H9 (cell line): ENCODE measurements around the gene GPR12. TPM values are rescaled to one million over a fixed set of nuclear protein-coding genes. Genes with fewer than 3 reads are reported as not detected.

Experiments
- DNase-seq: peaks from one replicate; pipeline ENCODE4 v3.0.0-alpha.2; 2017
- H2AFZ ChIP-seq: one replicate; pipeline ENCODE4 v1.6.1; 2013; ENCODE audit warnings: mild to moderate bottlenecking, low read length, control low read depth, moderate library complexity
- H2AK5ac ChIP-seq: 2 replicates; pipeline ENCODE4 v1.6.1; 2013; ENCODE audit warnings: low read length, control low read depth, mixed read lengths; ENCODE audit not compliant: insufficient read length
- H2BK120ac ChIP-seq: one replicate; pipeline ENCODE4 v1.6.1; 2013; ENCODE audit warnings: low read depth, mild to moderate bottlenecking, low read length, control low read depth, inconsistent platforms; ENCODE audit not compliant: poor library complexity, severe bottlenecking
- H2BK12ac ChIP-seq: 2 replicates; pipeline ENCODE4 v1.6.1; 2013; ENCODE audit warnings: low read length, control low read depth, mixed read lengths, low read depth; ENCODE audit not compliant: insufficient read length
- H2BK15ac ChIP-seq: 2 replicates; pipeline ENCODE4 v1.6.1; 2013; ENCODE audit warnings: low read depth, low read length, control low read depth
- H2BK20ac ChIP-seq: one replicate; pipeline ENCODE4 v1.6.1; 2013; ENCODE audit warnings: low read depth, mild to moderate bottlenecking, low read length, control low read depth, inconsistent platforms; ENCODE audit not compliant: poor library complexity, severe bottlenecking
- H2BK5ac ChIP-seq: 2 replicates; pipeline ENCODE4 v1.6.1; 2013; ENCODE audit warnings: low read length, control low read depth, mixed read lengths; ENCODE audit not compliant: insufficient read length
- H3K14ac ChIP-seq: 2 replicates; pipeline ENCODE4 v1.6.1; 2013; ENCODE audit warnings: low read length, control low read depth; ENCODE audit not compliant: insufficient read depth
- H3K18ac ChIP-seq: 2 replicates; pipeline ENCODE4 v1.6.1; 2013; ENCODE audit warnings: low read depth, mild to moderate bottlenecking, mixed read lengths, low read length, control low read depth; ENCODE audit not compliant: insufficient read length
- H3K23ac ChIP-seq: 2 replicates; pipeline ENCODE4 v1.6.1; 2013; ENCODE audit warnings: low read length, control low read depth, mixed read lengths, low read depth; ENCODE audit not compliant: insufficient read length
- H3K23me2 ChIP-seq: 2 replicates; pipeline ENCODE4 v1.6.1; 2013; ENCODE audit warnings: low read depth, mild to moderate bottlenecking, mixed read lengths, low read length, control low read depth; ENCODE audit not compliant: insufficient read length, poor library complexity, severe bottlenecking
- H3K27ac ChIP-seq: 2 replicates; pipeline ENCODE4 v1.5.1; 2013; ENCODE audit warnings: low read length, control low read depth, mixed read lengths, low read depth; ENCODE audit not compliant: insufficient read length
- H3K27me3 ChIP-seq: 2 replicates; pipeline ENCODE4 v1.6.1; 2013; ENCODE audit warnings: low read length, control low read depth, inconsistent platforms; ENCODE audit not compliant: insufficient read depth
- H3K4ac ChIP-seq: 2 replicates; pipeline ENCODE4 v1.6.1; 2013; ENCODE audit warnings: low read depth, mild to moderate bottlenecking, control low read depth, inconsistent platforms, low read length, moderate library complexity
- H3K4me1 ChIP-seq: 2 replicates; pipeline ENCODE4 v1.6.1; 2013; ENCODE audit warnings: low read length, control low read depth, inconsistent platforms; ENCODE audit not compliant: insufficient read depth
- H3K4me2 ChIP-seq: 2 replicates; pipeline ENCODE4 v1.6.1; 2013; ENCODE audit warnings: low read length, control low read depth, mixed read lengths; ENCODE audit not compliant: insufficient read length, insufficient read depth
- H3K56ac ChIP-seq: 2 replicates; pipeline ENCODE4 v1.6.1; 2013; ENCODE audit warnings: low read depth, mild to moderate bottlenecking, mixed read lengths, low read length, control low read depth; ENCODE audit not compliant: insufficient read length
- H3K79me1 ChIP-seq: 2 replicates; pipeline ENCODE4 v1.6.1; 2013; ENCODE audit warnings: low read depth, mild to moderate bottlenecking, moderate library complexity, low read length, control low read depth, inconsistent platforms; ENCODE audit not compliant: insufficient read depth, poor library complexity, severe bottlenecking
- H3K79me2 ChIP-seq: 2 replicates; pipeline ENCODE4 v1.6.1; 2013; ENCODE audit warnings: low read length, control low read depth, inconsistent platforms; ENCODE audit not compliant: insufficient read depth
- H3K9ac ChIP-seq: 2 replicates; pipeline ENCODE4 v1.6.1; 2013; ENCODE audit warnings: low read length, control low read depth, mixed read lengths; ENCODE audit not compliant: insufficient read length; ENCODE audit errors: extremely low read depth
- H3K9me3 ChIP-seq: one replicate; pipeline ENCODE4 v1.6.1; 2013; ENCODE audit warnings: low read depth, low read length, inconsistent platforms; ENCODE audit not compliant: control insufficient read depth
- H3T11ph ChIP-seq: one replicate; pipeline ENCODE4 v1.6.1; 2013; ENCODE audit warnings: mild to moderate bottlenecking, low read length, control low read depth, inconsistent platforms
- H4K20me1 ChIP-seq: one replicate; pipeline ENCODE4 v1.6.1; 2013; ENCODE audit not compliant: control insufficient read depth, insufficient read length, insufficient read depth
- H4K5ac ChIP-seq: 2 replicates; pipeline ENCODE4 v1.6.1; 2013; ENCODE audit warnings: low read depth, mild to moderate bottlenecking, mixed read lengths, low read length, control low read depth; ENCODE audit not compliant: insufficient read length
- H4K8ac ChIP-seq: replicated peaks from 2 replicates; pipeline ENCODE4 v1.6.1; 2013; ENCODE audit warnings: low read length, control low read depth, mixed read lengths, low read depth; ENCODE audit not compliant: insufficient read length
- H4K91ac ChIP-seq: 2 replicates; pipeline ENCODE4 v1.6.1; 2013; ENCODE audit warnings: low read depth, mild to moderate bottlenecking, moderate library complexity, mixed read lengths, low read length, control low read depth; ENCODE audit not compliant: insufficient read length
- H3K27ac Mint-ChIP-seq, 3 experiments: 2 replicates in 2 of 3; 3 replicates in 1 of 3; pipeline ENCODE4 v1.8.0; 2020 to 2021; ENCODE audit warnings: mixed read lengths in 3 of 3, mild to moderate bottlenecking in 1 of 3, moderate library complexity in 1 of 3
- H3K27me3 Mint-ChIP-seq: 2 replicates; pipeline ENCODE4 v1.8.0; 2021; ENCODE audit warnings: low read depth, mild to moderate bottlenecking, moderate library complexity, mixed read lengths
- H3K36me3 Mint-ChIP-seq, 3 experiments: 2 replicates in 2 of 3; 3 replicates in 1 of 3; pipeline ENCODE4 v1.8.0; 2020 to 2021; ENCODE audit warnings: low read depth in 3 of 3, mixed read lengths in 3 of 3; ENCODE audit not compliant: insufficient read depth in 1 of 3
- H3K4me1 Mint-ChIP-seq, 2 experiments: 2 replicates each; pipeline ENCODE4 v1.8.0; 2020; ENCODE audit warnings: mixed read lengths in 2 of 2
- H3K4me3 Mint-ChIP-seq, 2 experiments: 2 replicates in 1 of 2; 3 replicates in 1 of 2; pipeline ENCODE4 v1.8.0; 2020 to 2021; ENCODE audit warnings: mild to moderate bottlenecking in 2 of 2, mixed read lengths in 2 of 2, moderate library complexity in 1 of 2
- H3K9me3 Mint-ChIP-seq, 2 experiments: 2 replicates in 1 of 2; 3 replicates in 1 of 2; pipeline ENCODE4 v1.8.0; 2020; ENCODE audit warnings: mild to moderate bottlenecking in 2 of 2, mixed read lengths in 2 of 2, moderate library complexity in 1 of 2
- CTCF ChIP-seq: fragments of 200-600 bp; sonication (generic); conservative IDR thresholded peaks from 3 replicates; pipeline ENCODE4 v1.8.0; 2021; ENCODE audit warnings: antibody characterized with exemption, mild to moderate bottlenecking
- WGBS: extraction: QIAGEN DNeasy Blood & Tissue Kit; methylation state at CpG from one replicate; pipeline ENCODE4 v1.1.7; 2013; ENCODE audit warnings: missing lambda C conversion rate, low lambda C conversion rate, mixed read lengths; ENCODE audit not compliant: insufficient read length; ENCODE audit errors: extremely low coverage; 5-methylcytosine and 5-hydroxymethylcytosine counted together
- total RNA-seq: library from RNA; stranded (reverse); gene quantifications from 2 replicates; pipeline ENCODE4 v1.2.1, GENCODE V29; 2021

GPR12 gene
- total RNA-seq, 1 experiment from 2014 or later: not detected

DNA sequence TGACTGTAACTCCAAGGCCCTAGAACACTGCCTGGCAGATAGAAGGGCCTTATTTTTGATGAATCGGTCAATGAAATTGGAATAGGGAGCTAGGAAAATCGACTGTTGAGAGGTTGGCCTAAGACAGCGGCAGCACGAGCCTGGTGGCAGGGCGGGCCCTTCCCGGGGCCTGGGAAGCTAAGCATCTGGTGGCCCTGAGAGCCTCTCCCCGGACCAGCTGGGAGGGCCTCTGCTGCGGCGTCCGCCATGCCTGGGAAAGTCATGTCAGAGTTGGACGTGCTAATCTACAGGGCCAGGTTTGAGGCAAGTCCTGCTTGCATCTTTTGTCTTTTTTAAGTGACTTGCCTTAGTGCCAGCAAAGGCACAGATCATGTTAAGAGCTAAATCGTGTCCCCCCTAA is 11.2 kb upstream of the GPR12 start:
- no peaks in the 10 kb centered on the region for H3K23me2 ChIP-seq

More for the DNA sequence above, 11.2 kb upstream of the GPR12 start:
- Histone ChIP-seq H3K9ac (no peak overlapping the region), H2AK5ac (no peak overlapping the region), H3K4me2 (no peak overlapping the region), H3K79me2 (no peaks in the 10 kb centered on the region), H3K27me3 (no peaks in the 10 kb centered on the region), H2BK20ac (no peak overlapping the region), H4K8ac (no peak overlapping the region), H3K14ac (no peak overlapping the region), H3K9me3 (no peaks in the 10 kb centered on the region), H2BK15ac (no peak overlapping the region), H3K27ac (no peak overlapping the region), H3K79me1 (no peaks in the 10 kb centered on the region), H4K5ac (no peak overlapping the region), H4K91ac (no peak overlapping the region), H3K18ac (no peak overlapping the region), H2AFZ (no peak overlapping the region), H3K4me1 (no peaks in the 10 kb centered on the region), H3K56ac (no peak overlapping the region), H4K20me1 (no peaks in the 10 kb centered on the region), H2BK5ac (no peak overlapping the region), H2BK12ac (no peak overlapping the region), H3T11ph (no peak overlapping the region), H3K23ac (no peak overlapping the region), H2BK120ac (no peak overlapping the region), H3K4ac (no peak overlapping the region)
- no peak overlapping the region for H3K27ac Mint-ChIP-seq
- peaks cover 8% of the 10 kb centered on the region for H3K27me3 Mint-ChIP-seq
- H3K4me3 Mint-ChIP-seq: no peak overlapping the region
- WGBS: no CpG with 5 or more reads among the region's 12 CpGs
- DNase-seq: no peak
- no peak for TF ChIP-seq CTCF
- H3K9me3 Mint-ChIP-seq: peaks cover 0 to 2% of the 10 kb centered on the region in 2 experiments; a peak in 1 of 5 replicates
- peaks cover 0 to 5% of the 10 kb centered on the region in 2 experiments; a peak in 1 of 4 replicates for H3K4me1 Mint-ChIP-seq
- no peaks in the 10 kb centered on the region for H3K36me3 Mint-ChIP-seq
